Stimulated activated CD8-positive, alpha-beta memory T cell treated with anti-CD3 and anti-CD28 coated beads, Interleukin-7, amount 100 ng/mL, for 4 hours (primary cell): ENCODE results near the gene RDH13.
"Not testable (repeated sequence)": the region's sequence is repeated elsewhere in the genome, so short reads cannot be mapped to it uniquely, and the experiment has no call there.

Experiments used
- DNase-seq, 2 donors: peaks; one replicate each; pipeline ENCODE4 v3.0.0-alpha.2; 2020; ENCODE audit warnings: low read depth in 2 of 2

Gene RDH13

GRCh38 chr19:55015126-55015525 is 47.8 kb downstream of the RDH13 start:
- no peak for DNase-seq

DNA sequence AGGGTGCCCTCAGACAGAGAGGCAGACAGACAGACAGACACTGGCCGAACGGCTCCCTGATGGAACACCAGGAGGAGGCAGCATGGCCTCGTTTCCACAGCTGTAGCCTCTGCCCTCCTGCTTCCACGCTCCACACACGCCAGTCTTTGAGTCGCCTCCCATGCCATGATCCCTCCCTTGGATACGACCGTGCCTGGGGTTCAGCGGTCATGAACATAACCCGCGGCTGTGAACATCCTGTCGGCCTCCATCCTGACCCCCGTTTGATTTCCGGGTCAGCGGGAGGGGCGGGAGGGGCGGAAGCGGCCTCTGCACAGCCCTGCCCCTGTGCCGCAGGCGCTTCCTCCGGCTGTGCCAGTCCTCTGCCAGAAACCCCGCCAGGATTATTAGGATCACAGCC is 48.2 kb downstream of the RDH13 start:
- no peak for DNase-seq

GRCh38 chr19:55013596-55013995 is 49.4 kb downstream of the RDH13 start:
- no peak for DNase-seq

DNA sequence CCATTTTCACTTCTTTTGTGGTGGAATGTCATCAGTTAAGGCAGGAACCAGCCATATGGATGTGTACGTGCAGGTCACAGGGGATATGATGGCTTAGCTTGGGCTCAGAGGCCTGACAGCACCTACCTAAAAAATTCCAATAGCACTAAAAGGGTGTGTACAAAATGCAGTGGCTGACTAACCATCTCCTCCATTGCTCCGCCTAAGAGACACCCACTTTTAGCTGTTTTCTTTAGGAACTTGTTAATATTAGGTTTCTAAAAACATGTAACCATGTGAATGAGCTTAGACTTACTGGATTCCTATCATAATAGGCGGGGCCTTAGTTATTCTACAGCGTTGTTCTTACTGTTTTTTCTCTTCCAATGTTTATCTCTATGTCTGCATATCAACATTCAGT is 50.6 kb downstream of the RDH13 start:
- DNase-seq, result no peak

- not testable (repeated sequence) for DNase-seq
Observed at GRCh38 chr19:55010561-55010960, 52.4 kb downstream of the RDH13 start.

DNA sequence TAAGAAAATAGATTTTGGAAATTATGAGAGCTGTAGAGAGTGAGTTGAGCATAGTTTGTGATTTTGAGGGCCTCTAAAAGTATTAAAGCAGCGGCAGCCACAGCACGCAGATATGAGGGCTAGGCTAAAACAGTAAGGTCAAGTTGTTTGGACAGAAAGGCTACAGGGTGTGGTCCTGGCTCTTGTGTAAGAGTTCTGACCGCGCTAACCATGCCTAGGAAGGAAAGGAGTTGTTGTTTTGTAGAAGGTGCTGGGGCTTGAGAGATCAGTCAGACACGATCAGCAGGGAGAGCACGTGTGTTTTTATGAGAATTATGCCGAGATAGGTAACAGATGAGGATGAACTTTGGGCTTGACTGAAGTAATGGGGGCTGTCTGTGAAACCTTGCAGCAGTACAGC is 54.2 kb downstream of the RDH13 start:
- DNase-seq, result not testable (repeated sequence)

- not testable (repeated sequence) for DNase-seq
Observed at GRCh38 chr19:55008189-55008588, 54.8 kb downstream of the RDH13 start.

DNA sequence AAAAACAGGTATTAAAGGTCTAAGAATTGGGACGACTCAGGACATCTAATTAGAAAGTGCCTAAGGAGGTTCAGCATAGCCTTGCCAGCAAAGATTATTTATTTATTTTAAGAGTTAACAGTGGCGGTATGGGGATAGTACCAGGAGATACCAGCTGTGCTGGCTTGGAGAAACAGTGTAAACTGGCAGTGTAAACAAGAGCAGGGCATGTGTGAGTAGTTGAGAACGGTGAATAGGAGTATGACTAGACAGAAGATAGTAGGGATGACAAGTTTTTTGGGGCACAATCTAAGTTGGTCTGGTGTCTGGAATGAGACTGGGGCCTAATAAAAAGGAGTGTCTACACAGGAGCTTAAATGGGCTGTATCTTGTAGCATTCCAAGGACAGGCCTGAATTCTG is 55.4 kb downstream of the RDH13 start:
- DNase-seq, result not testable (repeated sequence)

DNA sequence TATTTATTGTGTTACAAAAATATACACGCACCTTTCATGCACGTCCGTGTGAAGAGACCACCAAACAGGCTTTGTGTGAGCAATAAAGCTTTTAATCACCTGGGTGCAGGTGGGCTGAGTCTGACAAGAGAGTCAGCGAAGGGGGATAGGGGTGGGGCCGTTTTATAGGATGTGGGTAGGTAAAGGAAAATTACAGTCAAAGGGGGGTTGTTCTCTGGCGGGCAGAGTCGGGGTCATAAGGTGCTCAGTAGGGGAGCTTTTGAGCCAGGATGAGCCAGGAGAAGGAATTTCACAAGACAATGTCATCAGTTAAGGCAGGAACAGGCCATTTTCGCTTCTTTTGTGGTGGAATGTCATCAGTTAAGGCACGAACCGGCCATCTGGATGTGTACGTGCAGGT is 56.2 kb downstream of the RDH13 start:
- DNase-seq, result not testable (repeated sequence)

DNA sequence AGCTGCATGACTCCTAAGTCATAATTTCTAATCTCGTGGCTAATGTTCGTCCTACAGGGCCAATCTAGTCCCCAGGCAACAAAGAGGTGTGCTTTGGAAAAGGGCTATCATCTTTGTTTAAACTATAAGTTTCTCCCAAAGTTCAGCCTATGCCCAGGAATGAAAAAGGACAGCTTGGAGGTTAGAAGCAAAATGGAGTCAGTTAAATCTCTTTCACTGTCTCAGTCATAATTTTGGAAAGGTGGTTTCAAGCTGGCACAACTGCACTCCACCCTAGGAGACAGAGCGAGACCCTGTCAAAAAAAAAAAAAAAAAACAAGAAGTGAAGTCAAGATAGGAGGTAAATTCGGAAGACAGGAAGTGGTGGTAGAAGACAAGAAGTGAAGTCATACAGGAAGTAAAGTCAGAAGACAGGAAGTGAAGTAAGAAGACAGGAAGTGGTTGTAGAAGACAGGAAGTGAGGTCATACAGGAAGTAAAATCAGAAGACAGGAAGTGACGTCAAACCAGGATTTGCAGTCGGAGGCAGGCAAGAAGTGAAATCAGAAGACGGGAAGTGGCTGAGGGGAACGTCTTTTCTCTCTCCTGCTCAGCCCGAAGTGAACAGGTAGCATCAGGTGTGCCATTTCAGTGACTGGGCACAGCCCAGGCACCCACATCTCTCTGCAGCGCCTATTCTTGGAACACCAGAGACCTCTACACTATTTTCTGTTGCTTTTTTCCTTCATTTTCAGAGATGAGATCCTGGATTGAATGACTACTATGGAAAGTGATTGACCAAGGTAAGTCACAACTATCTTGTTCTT is 57.1 kb downstream of the RDH13 start:
- DNase-seq, result peak; percentile 20 to 31

DNA sequence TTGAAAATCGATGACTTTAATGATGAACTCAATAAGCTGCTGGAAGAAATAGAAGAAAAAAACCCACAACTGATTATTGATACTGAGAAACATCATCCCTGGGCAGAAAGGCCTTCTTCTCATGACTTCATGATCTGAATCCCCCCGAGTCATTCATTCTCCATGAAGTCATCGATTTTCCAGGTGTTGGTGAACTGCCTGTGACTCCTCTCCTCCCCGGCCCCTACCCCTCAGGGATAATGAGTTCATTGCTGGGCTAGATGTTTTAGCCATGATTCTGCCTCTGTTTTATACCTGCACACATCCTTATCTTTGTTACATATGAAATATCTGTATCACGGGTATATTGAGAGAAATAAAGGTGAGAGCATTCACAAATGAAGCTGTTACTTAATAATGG is 62.2 kb downstream of the RDH13 start:
- no peak for DNase-seq

DNA sequence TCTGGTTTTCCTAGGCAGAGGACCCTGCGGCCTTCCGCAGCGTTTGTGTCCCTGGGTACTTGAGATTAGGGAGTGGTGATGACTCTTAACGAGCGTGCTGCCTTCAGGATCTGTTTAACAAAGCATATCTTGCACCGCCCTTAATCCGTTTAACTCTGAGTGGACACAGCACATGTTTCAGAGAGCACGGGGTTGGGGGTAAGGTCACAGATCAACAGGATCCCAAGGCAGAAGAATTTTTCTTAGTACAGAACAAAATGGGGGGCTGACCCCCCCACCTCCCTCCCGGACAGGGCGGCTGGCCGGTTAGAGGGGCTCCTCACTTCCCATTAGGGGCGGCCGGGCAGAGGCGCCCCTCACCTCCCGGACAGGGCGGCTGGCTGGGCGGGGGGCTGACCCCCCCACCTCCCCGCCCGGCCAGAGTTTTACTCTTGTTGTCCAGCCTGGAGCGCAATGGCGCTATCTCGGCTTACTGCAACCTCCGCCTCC is 64.2 kb downstream of the RDH13 start:
- not testable (repeated sequence) for DNase-seq

DNA sequence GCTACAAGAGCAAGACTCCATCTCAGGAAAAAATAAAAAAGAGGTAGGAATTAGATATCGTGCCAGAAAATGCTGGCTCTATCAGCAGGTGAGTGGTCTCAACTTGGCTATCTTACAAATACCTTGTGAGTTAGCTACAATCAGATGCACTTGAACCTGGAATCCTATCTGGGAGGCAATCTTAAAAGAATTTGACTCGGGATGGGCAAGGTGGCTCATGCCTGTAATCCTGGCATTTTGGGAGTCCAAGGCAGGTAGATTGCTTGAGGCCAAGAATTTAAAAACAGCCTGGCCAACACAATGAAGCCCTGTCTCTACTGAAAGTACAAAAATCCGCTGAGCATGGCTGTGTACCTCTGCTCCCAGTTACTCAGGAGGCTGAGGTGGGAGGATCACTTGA is 67.4 kb downstream of the RDH13 start:
- no peak for DNase-seq
